Measurements from ENCODE around the gene TXNL4B.

GRCh38 chr16:72043539-72043938 lies 49.9 kb downstream of the TXNL4B start:
- TF ChIP-seq POLR2A (IDR thresholded peaks at IDR 0.05; ENCODE audit: extremely low read depth, insufficient read length): no peak
- TF ChIP-seq CTCF (IDR thresholded peaks at IDR 0.05; ENCODE audit: low read depth, low read length): no peak
- TF ChIP-seq MAX (IDR thresholded peaks at IDR 0.05; ENCODE audit: low read depth, low read length): no peak
- no peak for TF ChIP-seq MYC (IDR thresholded peaks at IDR 0.05; ENCODE audit: low read depth, low read length)
